IPS-18a (cell line): ENCODE data around the gene ZNF805.

ENCODE experiments used
- H3K27ac ChIP-seq: one replicate; pipeline ENCODE4 v1.5.1; 2013; ENCODE audit warnings: low read length
- H3K27me3 ChIP-seq: one replicate; pipeline ENCODE4 v1.6.1; 2013; ENCODE audit warnings: mild to moderate bottlenecking, low read length; ENCODE audit not compliant: control insufficient read depth, insufficient read depth
- H3K36me3 ChIP-seq: one replicate; pipeline ENCODE4 v1.6.1; 2013; ENCODE audit warnings: low read depth, low read length; ENCODE audit not compliant: control insufficient read depth
- H3K4me1 ChIP-seq: one replicate; pipeline ENCODE4 v1.6.1; 2013; ENCODE audit warnings: low read depth, low read length; ENCODE audit not compliant: control insufficient read depth
- H3K4me3 ChIP-seq: one replicate; pipeline ENCODE4 v1.5.1; 2013; ENCODE audit warnings: low read length
- H3K9ac ChIP-seq: one replicate; pipeline ENCODE4 v1.6.1; 2013; ENCODE audit warnings: mild to moderate bottlenecking, low read length, moderate library complexity
- H3K9me3 ChIP-seq: one replicate; pipeline ENCODE4 v1.6.1; 2013; ENCODE audit warnings: low read depth, low read length; ENCODE audit not compliant: control insufficient read depth

The ZNF805 gene

GRCh38 chr19:57292547-57292946 is 52.1 kb downstream of the ZNF805 start:
- H3K9me3 ChIP-seq = no peaks in the 10 kb centered on the region
- H3K27me3 ChIP-seq = no peaks in the 10 kb centered on the region
- no peak overlapping the region for H3K9ac ChIP-seq
- no peak overlapping the region for H3K27ac ChIP-seq
- no peaks in the 10 kb centered on the region for H3K4me1 ChIP-seq
- no peak overlapping the region for H3K4me3 ChIP-seq
- peaks cover 63% of the 10 kb centered on the region for H3K36me3 ChIP-seq

- no peak overlapping the region for H3K4me3 ChIP-seq
- no peak overlapping the region for H3K27ac ChIP-seq
- H3K9me3 ChIP-seq = no peaks in the 10 kb centered on the region
- H3K27me3 ChIP-seq = no peaks in the 10 kb centered on the region
- H3K4me1 ChIP-seq = no peaks in the 10 kb centered on the region
- no peak overlapping the region for H3K9ac ChIP-seq
- peaks cover 56% of the 10 kb centered on the region for H3K36me3 ChIP-seq
Observed at GRCh38 chr19:57293719-57294118, 53.3 kb downstream of the ZNF805 start.

- H3K4me1 ChIP-seq = no peaks in the 10 kb centered on the region
- H3K9ac ChIP-seq = no peak overlapping the region
- H3K36me3 ChIP-seq = peaks cover 9% of the 10 kb centered on the region
- no peak overlapping the region for H3K4me3 ChIP-seq
- H3K27me3 ChIP-seq = no peaks in the 10 kb centered on the region
- H3K9me3 ChIP-seq = no peaks in the 10 kb centered on the region
- H3K27ac ChIP-seq = no peak overlapping the region
Observed at GRCh38 chr19:57302020-57302465, 61.6 kb downstream of the ZNF805 start.

GRCh38 chr19:57302727-57303401 is 62.4 kb downstream of the ZNF805 start:
- no peak overlapping the region for H3K4me3 ChIP-seq
- no peaks in the 10 kb centered on the region for H3K27me3 ChIP-seq
- no peaks in the 10 kb centered on the region for H3K4me1 ChIP-seq
- no peak overlapping the region for H3K27ac ChIP-seq
- H3K9ac ChIP-seq = no peak overlapping the region
- H3K36me3 ChIP-seq = peaks cover 5% of the 10 kb centered on the region
- no peaks in the 10 kb centered on the region for H3K9me3 ChIP-seq
